HepG2 (cell line): ENCODE results near the gene P2RX5. TPM values are rescaled to one million over a fixed set of nuclear protein-coding genes. Genes with fewer than 3 reads are reported as not detected.

Experiments used
- CHD4 ChIP-seq: fragments of 200-600 bp; sonication (generic); IDR thresholded peaks from 2 replicates; pipeline ENCODE4 v1.7.0; 2017; ENCODE audit warnings: mild to moderate bottlenecking, low read length, borderline replicate concordance
- FOXC1 ChIP-seq: sonication (generic); formaldehyde crosslinking; IDR thresholded peaks from 2 replicates; pipeline ENCODE4 v1.8.0; 2022; ENCODE audit warnings: mild to moderate bottlenecking, missing genetic modification reagents, borderline replicate concordance
- GPN1 ChIP-seq: sonication (generic); formaldehyde crosslinking; IDR thresholded peaks from 2 replicates; pipeline ENCODE4 v1.5.1; 2020; ENCODE audit warnings: missing genetic modification reagents, borderline replicate concordance
- HMG20A ChIP-seq: IDR thresholded peaks from 2 replicates; pipeline ENCODE4 v1.6.1; 2016; ENCODE audit warnings: borderline replicate concordance
- JDP2 ChIP-seq: sonication (generic); formaldehyde crosslinking; IDR thresholded peaks from 2 replicates; pipeline ENCODE4 v1.8.1; 2022; ENCODE audit warnings: missing genetic modification reagents, borderline replicate concordance
- JUNB ChIP-seq: sonication (generic); formaldehyde crosslinking; IDR thresholded peaks from 2 replicates; pipeline ENCODE4 v1.8.0; 2022; ENCODE audit warnings: missing genetic modification reagents, mild to moderate bottlenecking, borderline replicate concordance
- KLF13 ChIP-seq: sonication (generic); formaldehyde crosslinking; IDR thresholded peaks from 2 replicates; pipeline ENCODE4 v1.4.0; 2020; ENCODE audit warnings: mild to moderate bottlenecking, missing genetic modification reagents
- KMT2B ChIP-seq: IDR thresholded peaks from 2 replicates; pipeline ENCODE4 v1.6.1; 2016; ENCODE audit warnings: missing genetic modification reagents, missing compliant biosample characterization
- MBNL3 ChIP-seq: fragments of 250-450 bp; sonication (Bioruptor Pico); conservative IDR thresholded peaks from 2 replicates; pipeline ENCODE4 v1.8.0; 2022; ENCODE audit warnings: mild to moderate bottlenecking, inconsistent platforms
- MYNN ChIP-seq: sonication (generic); formaldehyde crosslinking; IDR thresholded peaks from 2 replicates; pipeline ENCODE4 v1.4.0; 2020; ENCODE audit warnings: mild to moderate bottlenecking, low read depth, missing genetic modification reagents
- NFATC3 ChIP-seq: sonication (generic); formaldehyde crosslinking; IDR thresholded peaks from 2 replicates; pipeline ENCODE4 v1.5.1; 2020; ENCODE audit warnings: mild to moderate bottlenecking, missing genetic modification reagents
- NFE2L1 ChIP-seq: sonication (generic); formaldehyde crosslinking; IDR thresholded peaks from 2 replicates; pipeline ENCODE4 v1.4.0; 2020; ENCODE audit warnings: missing genetic modification reagents, mild to moderate bottlenecking, borderline replicate concordance
- NR2C2 ChIP-seq: sonication (generic); formaldehyde crosslinking; IDR thresholded peaks from 2 replicates; pipeline ENCODE4 v1.4.0; 2020; ENCODE audit warnings: missing genetic modification reagents, mild to moderate bottlenecking, moderate library complexity, borderline replicate concordance
- PRMT3 ChIP-seq: sonication (generic); formaldehyde crosslinking; IDR thresholded peaks from 2 replicates; pipeline ENCODE4 v1.8.1; 2022; ENCODE audit warnings: low read depth, mild to moderate bottlenecking, moderate library complexity, missing genetic modification reagents, borderline replicate concordance
- THAP11 ChIP-seq: IDR thresholded peaks from 2 replicates; pipeline ENCODE4 v1.6.1; 2016; ENCODE audit warnings: missing biosample characterization, missing genetic modification reagents
- ZBTB38 ChIP-seq: sonication (generic); formaldehyde crosslinking; IDR thresholded peaks from 2 replicates; pipeline ENCODE4 v1.5.1; 2020; ENCODE audit warnings: mild to moderate bottlenecking, missing genetic modification reagents
- ZNF20 ChIP-seq: sonication (generic); formaldehyde crosslinking; IDR thresholded peaks from 2 replicates; pipeline ENCODE4 v1.4.0; 2020; ENCODE audit warnings: mild to moderate bottlenecking, moderate library complexity, missing genetic modification reagents
- ZNF333 ChIP-seq: sonication (generic); formaldehyde crosslinking; IDR thresholded peaks from 2 replicates; pipeline ENCODE4 v1.4.0; 2020; ENCODE audit warnings: mild to moderate bottlenecking, missing genetic modification reagents, borderline replicate concordance
- ZNF432 ChIP-seq: sonication (generic); formaldehyde crosslinking; IDR thresholded peaks from 2 replicates; pipeline ENCODE4 v1.5.0; 2020; ENCODE audit warnings: missing genetic modification reagents, mild to moderate bottlenecking, borderline replicate concordance
- ZNF619 ChIP-seq: sonication (generic); formaldehyde crosslinking; IDR thresholded peaks from 2 replicates; pipeline ENCODE4 v1.4.0; 2020; ENCODE audit warnings: mild to moderate bottlenecking, missing genetic modification reagents
- ZNF746 ChIP-seq: sonication (generic); formaldehyde crosslinking; IDR thresholded peaks from 2 replicates; pipeline ENCODE4 v1.8.0; 2022; ENCODE audit warnings: mild to moderate bottlenecking, missing genetic modification reagents
- polyA plus RNA-seq, 8 experiments: library from polyadenylated mRNA; depleted of rRNA in 3 of 8; stranded (reverse) in 7 of 8; unstranded in 1 of 8; fragments of >200 nt; fragmentation: Illumina TruSeq in 4 of 8; extraction: Trizol in 4 of 8; gene quantifications; 2 replicates each; pipeline versions ENCODE4 v1.2.1 to v1.2.3, GENCODE V29; 2011 to 2016; ENCODE audit warnings: low read depth in 4 of 8, missing spikeins in 1 of 8, mixed read lengths in 1 of 8; ENCODE audit not compliant: insufficient read depth in 1 of 8
- total RNA-seq, 5 experiments: library from RNA; depleted of rRNA; stranded (reverse); fragments of >200 nt; fragmentation: Illumina TruSeq; extraction: Trizol; gene quantifications; 2 replicates each; pipeline ENCODE4 v1.2.3, GENCODE V29; 2016; ENCODE audit warnings: low read depth in 1 of 5
- TF ChIP-seq, protein P1 (sequence below): IDR thresholded peaks from 2 replicates; pipeline ENCODE4 v1.6.1; 2016; ENCODE audit warnings: low read depth, control low read depth
- TF ChIP-seq, protein P2 (sequence below): sonication (generic); formaldehyde crosslinking; IDR thresholded peaks from 2 replicates; pipeline ENCODE4 v1.4.0; 2020; ENCODE audit warnings: missing genetic modification reagents
- TF ChIP-seq, protein P3 (sequence below): sonication (generic); formaldehyde crosslinking; IDR thresholded peaks from 2 replicates; pipeline ENCODE4 v1.5.0; 2020; ENCODE audit warnings: mild to moderate bottlenecking, missing genetic modification reagents

The P2RX5 gene
- total and polyA plus RNA-seq, 2 of the 13 experiments (the other 11 are each of a cell fraction or from before 2014, with no cell fraction given): 0.95 to 1.7 TPM

DNA sequence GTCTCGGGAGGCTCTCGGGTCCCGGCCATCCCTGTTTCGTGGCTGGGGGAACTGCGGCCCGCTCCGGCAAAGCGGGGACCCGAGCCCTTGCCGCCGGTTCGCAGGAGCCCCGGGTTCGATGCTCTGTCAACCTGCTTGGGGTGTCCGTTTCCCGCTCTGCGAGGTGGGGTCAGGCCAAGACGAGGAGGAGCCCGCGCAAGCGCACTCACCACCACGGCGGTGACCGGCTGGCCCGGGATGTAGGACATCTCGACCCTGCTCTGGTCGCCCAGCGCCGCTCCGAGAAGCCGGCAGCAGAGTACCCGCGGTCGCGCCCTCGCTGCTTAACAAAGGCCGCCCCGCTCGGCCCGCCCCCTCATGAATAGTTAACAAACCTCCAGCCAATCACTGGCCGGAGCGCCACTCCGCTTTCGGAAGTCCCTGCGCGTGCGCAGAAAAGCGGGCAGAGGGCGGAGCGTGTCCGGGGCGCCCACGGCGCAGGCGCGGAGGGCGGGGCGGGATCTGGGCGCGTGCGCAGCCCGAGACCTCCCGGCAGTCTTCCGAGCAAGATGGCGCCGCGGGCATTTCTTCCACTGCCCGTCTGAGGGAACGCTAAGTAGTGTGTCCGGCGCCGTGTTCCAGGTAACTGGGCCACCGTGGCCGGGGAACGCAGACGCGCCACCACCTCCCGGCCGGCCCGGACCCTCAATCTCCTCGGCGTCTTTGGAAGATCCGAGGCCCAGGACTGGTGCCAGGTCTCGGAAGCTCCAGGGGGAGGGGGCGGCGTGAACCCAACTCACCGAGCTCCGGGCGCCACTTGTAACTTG is 27.5 kb downstream of the P2RX5 start, which contains the start of the genes EMC6 and TAX1BP3 (continued):
- peak; percentile 57; the same call in 1 of the 2 replicates for TF ChIP-seq NR2C2
- TF ChIP-seq GPN1 (CRISPR knock-in tag): peak; percentile 5; the same call in 1 of the 2 replicates
- TF ChIP-seq ZNF746: peak; percentile 18; the same call in 1 of the 2 replicates
- TF ChIP-seq KMT2B (CRISPR knock-in tag): peak; percentile 61; the same call in 1 of the 2 replicates
- TF ChIP-seq PRMT3 (CRISPR knock-in tag): no peak
- 0 out of 2 replicates have a peak, but pooled peaks have one; percentile 43 for TF ChIP-seq KLF13 (CRISPR knock-in tag)
- peak; percentile 84 for TF ChIP-seq THAP11
- no peak for TF ChIP-seq MYNN (CRISPR knock-in tag)
- TF ChIP-seq ZNF619: no peak; the same call in 1 of the 2 replicates
- no peak for TF ChIP-seq ZNF20 (CRISPR knock-in tag)
- no peak; the same call in 1 of the 2 replicates for TF ChIP-seq NFATC3 (CRISPR knock-in tag)
- peak; percentile 67; the same call in 1 of the 2 replicates for TF ChIP-seq FOXC1 (CRISPR knock-in tag)
- TF ChIP-seq ZNF432 (CRISPR knock-in tag): no peak
- TF ChIP-seq NFE2L1 (CRISPR knock-in tag): no peak
- no peak for TF ChIP-seq JDP2
- TF ChIP-seq, protein P1, sequence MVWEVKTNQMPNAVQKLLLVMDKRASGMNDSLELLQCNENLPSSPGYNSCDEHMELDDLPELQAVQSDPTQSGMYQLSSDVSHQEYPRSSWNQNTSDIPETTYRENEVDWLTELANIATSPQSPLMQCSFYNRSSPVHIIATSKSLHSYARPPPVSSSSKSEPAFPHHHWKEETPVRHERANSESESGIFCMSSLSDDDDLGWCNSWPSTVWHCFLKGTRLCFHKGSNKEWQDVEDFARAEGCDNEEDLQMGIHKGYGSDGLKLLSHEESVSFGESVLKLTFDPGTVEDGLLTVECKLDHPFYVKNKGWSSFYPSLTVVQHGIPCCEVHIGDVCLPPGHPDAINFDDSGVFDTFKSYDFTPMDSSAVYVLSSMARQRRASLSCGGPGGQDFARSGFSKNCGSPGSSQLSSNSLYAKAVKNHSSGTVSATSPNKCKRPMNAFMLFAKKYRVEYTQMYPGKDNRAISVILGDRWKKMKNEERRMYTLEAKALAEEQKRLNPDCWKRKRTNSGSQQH: no peak; the same call in 1 of the 2 replicates
- TF ChIP-seq JUNB (CRISPR knock-in tag): no peak
- TF ChIP-seq HMG20A (CRISPR knock-in tag): no peak
- no peak for TF ChIP-seq MBNL3 (CRISPR knock-in tag)
- TF ChIP-seq CHD4: no peak
- peak; percentile 45; the same call in 1 of the 2 replicates for TF ChIP-seq ZBTB38 (CRISPR knock-in tag)
- TF ChIP-seq ZNF333 (CRISPR knock-in tag): no peak
- TF ChIP-seq, protein P2, sequence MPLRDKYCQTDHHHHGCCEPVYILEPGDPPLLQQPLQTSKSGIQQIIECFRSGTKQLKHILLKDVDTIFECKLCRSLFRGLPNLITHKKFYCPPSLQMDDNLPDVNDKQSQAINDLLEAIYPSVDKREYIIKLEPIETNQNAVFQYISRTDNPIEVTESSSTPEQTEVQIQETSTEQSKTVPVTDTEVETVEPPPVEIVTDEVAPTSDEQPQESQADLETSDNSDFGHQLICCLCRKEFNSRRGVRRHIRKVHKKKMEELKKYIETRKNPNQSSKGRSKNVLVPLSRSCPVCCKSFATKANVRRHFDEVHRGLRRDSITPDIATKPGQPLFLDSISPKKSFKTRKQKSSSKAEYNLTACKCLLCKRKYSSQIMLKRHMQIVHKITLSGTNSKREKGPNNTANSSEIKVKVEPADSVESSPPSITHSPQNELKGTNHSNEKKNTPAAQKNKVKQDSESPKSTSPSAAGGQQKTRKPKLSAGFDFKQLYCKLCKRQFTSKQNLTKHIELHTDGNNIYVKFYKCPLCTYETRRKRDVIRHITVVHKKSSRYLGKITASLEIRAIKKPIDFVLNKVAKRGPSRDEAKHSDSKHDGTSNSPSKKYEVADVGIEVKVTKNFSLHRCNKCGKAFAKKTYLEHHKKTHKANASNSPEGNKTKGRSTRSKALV (CRISPR knock-in tag): peak; percentile 83
- TF ChIP-seq, protein P3, sequence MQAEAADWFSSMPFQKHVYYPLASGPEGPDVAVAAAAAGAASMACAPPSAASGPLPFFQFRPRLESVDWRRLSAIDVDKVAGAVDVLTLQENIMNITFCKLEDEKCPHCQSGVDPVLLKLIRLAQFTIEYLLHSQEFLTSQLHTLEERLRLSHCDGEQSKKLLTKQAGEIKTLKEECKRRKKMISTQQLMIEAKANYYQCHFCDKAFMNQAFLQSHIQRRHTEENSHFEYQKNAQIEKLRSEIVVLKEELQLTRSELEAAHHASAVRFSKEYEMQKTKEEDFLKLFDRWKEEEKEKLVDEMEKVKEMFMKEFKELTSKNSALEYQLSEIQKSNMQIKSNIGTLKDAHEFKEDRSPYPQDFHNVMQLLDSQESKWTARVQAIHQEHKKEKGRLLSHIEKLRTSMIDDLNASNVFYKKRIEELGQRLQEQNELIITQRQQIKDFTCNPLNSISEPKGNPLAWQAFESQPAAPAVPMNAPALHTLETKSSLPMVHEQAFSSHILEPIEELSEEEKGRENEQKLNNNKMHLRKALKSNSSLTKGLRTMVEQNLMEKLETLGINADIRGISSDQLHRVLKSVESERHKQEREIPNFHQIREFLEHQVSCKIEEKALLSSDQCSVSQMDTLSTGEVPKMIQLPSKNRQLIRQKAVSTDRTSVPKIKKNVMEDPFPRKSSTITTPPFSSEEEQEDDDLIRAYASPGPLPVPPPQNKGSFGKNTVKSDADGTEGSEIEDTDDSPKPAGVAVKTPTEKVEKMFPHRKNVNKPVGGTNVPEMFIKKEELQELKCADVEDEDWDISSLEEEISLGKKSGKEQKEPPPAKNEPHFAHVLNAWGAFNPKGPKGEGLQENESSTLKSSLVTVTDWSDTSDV (CRISPR knock-in tag): no peak; the same call in 1 of the 2 replicates
